ENCODE measurements around the gene MAX. TPM values are rescaled to one million over a fixed set of nuclear protein-coding genes. Genes with fewer than 3 reads are reported as not detected.
A peak's percentile ranks its signal among the peaks of the same experiment; 100 is the strongest.

The MAX gene, protein sequence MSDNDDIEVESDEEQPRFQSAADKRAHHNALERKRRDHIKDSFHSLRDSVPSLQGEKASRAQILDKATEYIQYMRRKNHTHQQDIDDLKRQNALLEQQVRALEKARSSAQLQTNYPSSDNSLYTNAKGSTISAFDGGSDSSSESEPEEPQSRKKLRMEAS
- 35.3 and 45.2 TPM in 2 replicates for total RNA-seq (2012; rRNA removed)
- polyA plus RNA-seq (2012; rRNA removed): 51.8 and 65.1 TPM in 2 replicates
- 26.7 and 40.1 TPM in 2 replicates for polyA plus RNA-seq (2012; cell fraction: cytosol; rRNA removed)
- polyA plus RNA-seq (2012; cell fraction: nucleus; rRNA removed; ENCODE audit: low replicate concordance): 23.9 and 41.2 TPM in 2 replicates
- Bru-seq, nascent RNA: percentile 67 among the genes with signal in this experiment
- percentile 65 among the genes with signal in this experiment for BruChase-seq, experiment 1, labeled RNA remaining after a 6-hour chase
- BruChase-seq, experiment 2, labeled RNA remaining after a 2-hour chase: percentile 73 among the genes with signal in this experiment
- long read RNA-seq, partial matches to known transcripts: 2 of 12 reads
- long read RNA-seq, other reads (novel, unspliced or antisense): 4 of 12 reads

- BruUV-seq (replicated peaks): no TSS peak
- Histone ChIP-seq H3K4me1 (ENCODE audit: control insufficient read depth, insufficient read depth, low read length) (no peaks in the 10 kb centered on the region), H3K4me2 (ENCODE audit: low read depth, low read length) (peak within 1 kb of the TSS; percentile 92), H2BK15ac (ENCODE audit: low read depth, low read length) (no peak within 1 kb of the TSS), H4K20me1 (ENCODE audit: insufficient read depth, low read length) (no peaks in the 10 kb centered on the region), H3K9ac (ENCODE audit: low read depth, low read length) (peak within 1 kb of the TSS; percentile 74), H3K9me1 (ENCODE audit: insufficient read depth, low read length) (peaks cover 4% of the 10 kb centered on the region; the same call in 1 of the 2 replicates), H4K91ac (ENCODE audit: insufficient read depth, low read depth, low read length) (peak within 1 kb of the TSS; percentile 59), H3K23ac (ENCODE audit: low read depth, low read length) (0 out of 2 replicates have a peak within 1 kb of the TSS, but pooled peaks have one; percentile 22), H3K14ac (replicated peaks; ENCODE audit: low read depth, low read length) (peak within 1 kb of the TSS; percentile 10; the same call in 1 of the 2 replicates), H3K79me1 (ENCODE audit: low read depth in 1 of 2, low read length in 2 of 2) (peaks cover 8 to 22% of the 10 kb centered on the region in 2 experiments), H2BK120ac (ENCODE audit: low read depth, low read length) (no peak within 1 kb of the TSS), H3K18ac (ENCODE audit: low read depth, low read length) (no peak within 1 kb of the TSS), H2AFZ (replicated peaks; ENCODE audit: low read length, poor library complexity) (peak within 1 kb of the TSS; percentile 97), H2BK20ac (ENCODE audit: low read depth, low read length) (no peak within 1 kb of the TSS), H4K8ac (ENCODE audit: low read depth in 2 of 2, low read length in 2 of 2) (peak within 1 kb of the TSS; percentile 63 to 80), H2BK5ac (ENCODE audit: low read depth, low read length, poor library complexity, severe bottlenecking) (peak within 1 kb of the TSS; percentile 56), H3K36me3 (ENCODE audit: control insufficient read depth, insufficient read depth, low read length) (peaks cover 1% of the 10 kb centered on the region; the same call in 1 of the 2 replicates), H3K27ac (ENCODE audit: insufficient read depth, low read length) (peak within 1 kb of the TSS; percentile 78), H3K4me3 (ENCODE audit: insufficient read depth, low read depth, low read length) (peak within 1 kb of the TSS; percentile 84), H4K5ac (ENCODE audit: low read depth, low read length) (peak within 1 kb of the TSS; percentile 22; the same call in 1 of the 2 replicates), H3K56ac (ENCODE audit: extremely low read depth, insufficient read depth, low read length) (peak within 1 kb of the TSS; percentile 51; the same call in 1 of the 2 replicates), H2AK9ac (replicated peaks; ENCODE audit: low read depth, low read length, poor library complexity) (peak within 1 kb of the TSS; percentile 89), H3K27me3 (ENCODE audit: control insufficient read depth, insufficient read depth, low read length) (no peaks in the 10 kb centered on the region), H3K9me3 (ENCODE audit: control insufficient read depth, insufficient read depth, low read length) (no peaks in the 10 kb centered on the region), H2AK5ac (ENCODE audit: low read depth, low read length) (peak within 1 kb of the TSS; percentile 13; the same call in 1 of the 2 replicates), H3K4ac (ENCODE audit: low read depth, low read length) (peak within 1 kb of the TSS; percentile 53)
- CTCF ChIA-PET: interaction anchor here (0.6 kb wide), 1 partner anchor 1926 kb away, joined by 9 read pairs; no protein-coding TSS in a partner anchor
- no CpG with 5 or more reads among the region's 61 CpGs for WGBS, 2 experiments (ENCODE audit: extremely low coverage in 2 of 2, insufficient read length in 1 of 2)
- dilution Hi-C loops (cut with HindIII; ENCODE audit: low sequenced_read_pairs, unreplicated experiment) (no loop called here), in situ Hi-C loops (cut with MboI; ENCODE audit: low sequenced_read_pairs) (no loop called here), intact Hi-C loops (cut with micrococcal nuclease) (loop anchor here (2.0 to 5.0 kb wide), 2 partner anchors 55 to 310 kb away; partner anchors contain the start of gene FUT8)
- DNase-seq: peak; percentile 98
- POLR2A ChIA-PET (ENCODE audit: unreplicated experiment): interaction anchor here (0.6 kb wide), 1 partner anchor 356 kb away, joined by 3 read pairs; no protein-coding TSS in a partner anchor
- ATAC-seq (ENCODE audit: low read depth): peak; percentile 89
- TF ChIP-seq, protein P1, sequence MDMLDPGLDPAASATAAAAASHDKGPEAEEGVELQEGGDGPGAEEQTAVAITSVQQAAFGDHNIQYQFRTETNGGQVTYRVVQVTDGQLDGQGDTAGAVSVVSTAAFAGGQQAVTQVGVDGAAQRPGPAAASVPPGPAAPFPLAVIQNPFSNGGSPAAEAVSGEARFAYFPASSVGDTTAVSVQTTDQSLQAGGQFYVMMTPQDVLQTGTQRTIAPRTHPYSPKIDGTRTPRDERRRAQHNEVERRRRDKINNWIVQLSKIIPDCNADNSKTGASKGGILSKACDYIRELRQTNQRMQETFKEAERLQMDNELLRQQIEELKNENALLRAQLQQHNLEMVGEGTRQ (IDR thresholded peaks at IDR 0.05; ENCODE audit: low read depth, low read length): peak; percentile 98
- TF ChIP-seq MXI1 (IDR thresholded peaks at IDR 0.05; ENCODE audit: borderline replicate concordance, low read depth, low read length) (peak; percentile 96), MAFK (IDR thresholded peaks at IDR 0.05; ENCODE audit: low read depth, low read length) (no peak), RAD21 (IDR thresholded peaks at IDR 0.05; ENCODE audit: low read length) (no peak), MAZ (IDR thresholded peaks at IDR 0.05; ENCODE audit: borderline replicate concordance, low read depth, low read length) (peak; percentile 81), CEBPB (IDR thresholded peaks at IDR 0.05; ENCODE audit: low read depth, low read length) (no peak), FOS (IDR thresholded peaks at IDR 0.05; ENCODE audit: low read depth, low read length) (no peak), POLR2A (IDR thresholded peaks at IDR 0.05; ENCODE audit: low read depth, low read length) (peak; percentile 76; the same call in 1 of the 2 replicates), NFE2L2 (IDR thresholded peaks at IDR 0.05; ENCODE audit: low read depth, low read length) (0 out of 2 replicates have a peak, but pooled peaks have one; percentile 12), RCOR1 (IDR thresholded peaks at IDR 0.05; ENCODE audit: insufficient replicate concordance, low read length) (no peak), BHLHE40 (IDR thresholded peaks at IDR 0.05; ENCODE audit: low read depth, low read length) (peak; percentile 91)
- TF ChIP-seq, protein P2, sequence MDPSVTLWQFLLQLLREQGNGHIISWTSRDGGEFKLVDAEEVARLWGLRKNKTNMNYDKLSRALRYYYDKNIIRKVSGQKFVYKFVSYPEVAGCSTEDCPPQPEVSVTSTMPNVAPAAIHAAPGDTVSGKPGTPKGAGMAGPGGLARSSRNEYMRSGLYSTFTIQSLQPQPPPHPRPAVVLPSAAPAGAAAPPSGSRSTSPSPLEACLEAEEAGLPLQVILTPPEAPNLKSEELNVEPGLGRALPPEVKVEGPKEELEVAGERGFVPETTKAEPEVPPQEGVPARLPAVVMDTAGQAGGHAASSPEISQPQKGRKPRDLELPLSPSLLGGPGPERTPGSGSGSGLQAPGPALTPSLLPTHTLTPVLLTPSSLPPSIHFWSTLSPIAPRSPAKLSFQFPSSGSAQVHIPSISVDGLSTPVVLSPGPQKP (IDR thresholded peaks at IDR 0.05; ENCODE audit: borderline replicate concordance, low read depth, low read length): no peak
Observed at GRCh38 chr14:65102441-65103149, at the start of gene MAX. MAX (minus strand) TSS chr14:65102517; CDS start chr14:65102339, 178 bp downstream.

Data from IMR-90 (cell line).